ENCODE results near the gene NCBP2L. TPM values are rescaled to one million over a fixed set of nuclear protein-coding genes. Genes with fewer than 3 reads are reported as not detected.

NCBP2L gene
- polyA plus RNA-seq, 3 donors = not detected

DNA sequence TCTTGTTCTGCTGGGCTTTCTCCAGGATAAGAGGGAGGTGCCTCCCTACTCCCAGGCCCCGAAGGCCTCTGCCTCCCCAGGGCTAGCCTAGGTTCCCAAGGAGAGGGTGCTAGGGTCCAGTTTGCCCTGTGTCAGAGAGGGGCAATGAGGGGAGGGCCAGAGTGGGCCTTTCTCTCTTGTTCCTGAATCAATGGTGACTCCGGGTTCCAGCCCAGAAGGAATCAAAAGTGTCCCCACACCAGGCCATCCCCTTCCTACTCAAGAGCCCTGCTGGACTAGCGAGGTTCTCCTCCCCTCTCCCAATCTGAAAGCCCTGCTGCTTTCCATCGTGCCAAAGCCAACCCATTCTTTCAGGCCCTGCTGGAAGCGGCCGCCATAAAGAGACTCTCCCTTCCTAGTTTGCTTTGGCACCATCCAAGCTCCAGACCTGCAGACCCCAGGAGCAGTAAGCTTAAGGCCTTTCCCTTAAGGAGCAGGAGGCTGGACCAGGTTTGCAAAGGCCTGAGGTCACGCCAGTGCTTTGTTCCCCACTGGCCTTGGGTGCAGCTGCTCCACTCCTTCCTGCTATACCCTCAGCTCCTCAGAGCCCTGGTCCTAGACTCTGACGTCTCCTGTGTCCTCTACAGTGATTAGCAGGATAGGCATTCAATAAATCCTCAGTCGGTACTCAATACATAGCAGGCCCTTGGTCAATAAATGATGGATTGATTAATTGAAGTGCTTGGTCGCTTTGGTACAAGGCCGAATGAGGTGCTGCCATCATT is 12.5 kb upstream of the NCBP2L start:
- no peak for DNase-seq
- TF ChIP-seq, protein P1, sequence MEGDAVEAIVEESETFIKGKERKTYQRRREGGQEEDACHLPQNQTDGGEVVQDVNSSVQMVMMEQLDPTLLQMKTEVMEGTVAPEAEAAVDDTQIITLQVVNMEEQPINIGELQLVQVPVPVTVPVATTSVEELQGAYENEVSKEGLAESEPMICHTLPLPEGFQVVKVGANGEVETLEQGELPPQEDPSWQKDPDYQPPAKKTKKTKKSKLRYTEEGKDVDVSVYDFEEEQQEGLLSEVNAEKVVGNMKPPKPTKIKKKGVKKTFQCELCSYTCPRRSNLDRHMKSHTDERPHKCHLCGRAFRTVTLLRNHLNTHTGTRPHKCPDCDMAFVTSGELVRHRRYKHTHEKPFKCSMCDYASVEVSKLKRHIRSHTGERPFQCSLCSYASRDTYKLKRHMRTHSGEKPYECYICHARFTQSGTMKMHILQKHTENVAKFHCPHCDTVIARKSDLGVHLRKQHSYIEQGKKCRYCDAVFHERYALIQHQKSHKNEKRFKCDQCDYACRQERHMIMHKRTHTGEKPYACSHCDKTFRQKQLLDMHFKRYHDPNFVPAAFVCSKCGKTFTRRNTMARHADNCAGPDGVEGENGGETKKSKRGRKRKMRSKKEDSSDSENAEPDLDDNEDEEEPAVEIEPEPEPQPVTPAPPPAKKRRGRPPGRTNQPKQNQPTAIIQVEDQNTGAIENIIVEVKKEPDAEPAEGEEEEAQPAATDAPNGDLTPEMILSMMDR (IDR thresholded peaks at IDR 0.05) = no peak
- no peaks in the 10 kb centered on the region for H3K4me1 ChIP-seq (ENCODE audit: control insufficient read depth in 1 of 2, insufficient read depth in 2 of 2, low read length in 2 of 2)
- H3K27me3 ChIP-seq (ENCODE audit: control insufficient read depth in 2 of 2, insufficient read depth in 2 of 2, low read length in 2 of 2) = peaks cover 0 to 2% of the 10 kb centered on the region in 2 donors
- intact Hi-C loops (cut with micrococcal nuclease) = no loop called here
- H3K9me3 ChIP-seq (replicated peaks in 1 of 2; ENCODE audit: control insufficient read depth in 1 of 2, insufficient read depth in 1 of 2, low read length in 2 of 2) = no peaks in the 10 kb centered on the region
- WGBS (ENCODE audit: insufficient coverage) = 94% methylated on average over 3 of the region's 11 CpGs
- H2AFZ ChIP-seq (ENCODE audit: insufficient read depth, low read depth, low read length, poor library complexity, severe bottlenecking) = no peak overlapping the region
- no peak overlapping the region for H3K4me3 ChIP-seq (replicated peaks in 1 of 3; ENCODE audit: low read depth in 2 of 3, low read length in 3 of 3)
- no peaks in the 10 kb centered on the region for H3K36me3 Mint-ChIP-seq
- no peak overlapping the region for H3K27ac Mint-ChIP-seq
- peaks cover 4 to 14% (median 4%) of the 10 kb centered on the region in 3 donors for H3K27me3 Mint-ChIP-seq (ENCODE audit: low read depth in 3 of 3)
- no peaks in the 10 kb centered on the region for H3K79me2 ChIP-seq (ENCODE audit: insufficient read depth, low read length)
- no peaks in the 10 kb centered on the region for H3K4me1 Mint-ChIP-seq
- no peaks in the 10 kb centered on the region for H3K36me3 ChIP-seq (replicated peaks in 1 of 2; ENCODE audit: control insufficient read depth in 1 of 2, insufficient read depth in 2 of 2, low read length in 2 of 2)
- H3K9me3 Mint-ChIP-seq = no peaks in the 10 kb centered on the region
- no peaks in the 10 kb centered on the region for H4K20me1 ChIP-seq (ENCODE audit: insufficient read depth, low read length)
- no peak overlapping the region for H3K4me3 Mint-ChIP-seq
- H3K27ac ChIP-seq (ENCODE audit: low read depth in 1 of 2, low read length in 2 of 2) = no peak overlapping the region
- no peak overlapping the region for H3K4me2 ChIP-seq (replicated peaks; ENCODE audit: extremely low read depth, low read length, poor library complexity, severe bottlenecking)
- H3K9ac ChIP-seq (ENCODE audit: insufficient read depth, low read length, poor library complexity, severe bottlenecking) = no peak overlapping the region

DNA sequence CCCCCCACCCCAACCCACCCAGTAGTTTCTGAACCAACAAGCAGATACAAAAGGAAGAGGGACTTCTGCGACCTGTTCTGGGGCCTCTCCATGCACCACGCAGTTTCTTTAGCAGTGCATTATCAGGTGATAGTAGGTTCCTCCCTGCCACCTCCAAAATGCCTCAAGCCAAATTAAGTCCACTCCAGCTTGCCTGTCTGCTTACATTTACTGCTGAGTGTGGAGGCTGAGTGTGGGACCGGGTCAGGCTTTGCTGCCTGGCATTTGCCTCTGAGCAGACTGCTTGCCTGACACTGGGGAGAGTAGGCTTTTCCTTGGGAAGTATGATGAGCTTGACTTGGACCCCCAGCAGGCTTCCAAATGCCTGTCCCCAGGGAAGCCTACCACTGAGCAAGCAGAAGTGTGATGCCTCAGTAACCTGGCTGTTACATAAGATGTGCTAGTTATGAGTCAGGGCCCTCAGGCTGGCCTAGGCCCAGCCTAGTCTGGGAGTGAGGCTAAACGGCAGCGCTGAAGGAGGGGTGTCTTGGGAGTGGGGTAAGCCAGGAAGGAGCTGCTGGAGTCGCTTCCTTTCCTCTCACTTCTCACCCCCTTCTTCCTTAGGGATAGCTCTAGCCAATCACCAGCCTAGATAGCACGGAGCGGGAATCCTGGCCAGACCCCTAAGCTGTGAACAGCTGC is 10.9 kb upstream of the NCBP2L start:
- intact Hi-C loops (cut with micrococcal nuclease) = no loop called here
- H3K27ac ChIP-seq (ENCODE audit: low read depth in 1 of 2, low read length in 2 of 2) = no peak overlapping the region
- H3K27me3 ChIP-seq (ENCODE audit: control insufficient read depth in 2 of 2, insufficient read depth in 2 of 2, low read length in 2 of 2) = peaks cover 0 to 2% of the 10 kb centered on the region in 2 donors
- Mint-ChIP-seq H3K4me3 (no peak overlapping the region), H3K36me3 (no peaks in the 10 kb centered on the region), H3K27ac (no peak overlapping the region), H3K27me3 (ENCODE audit: low read depth in 3 of 3) (peaks cover 2 to 16% (median 4%) of the 10 kb centered on the region in 3 donors), H3K4me1 (no peaks in the 10 kb centered on the region), H3K9me3 (no peaks in the 10 kb centered on the region)
- TF ChIP-seq, protein P1 (IDR thresholded peaks at IDR 0.05) = no peak
- H3K9me3 ChIP-seq (replicated peaks in 1 of 2; ENCODE audit: control insufficient read depth in 1 of 2, insufficient read depth in 1 of 2, low read length in 2 of 2) = no peaks in the 10 kb centered on the region
- no peaks in the 10 kb centered on the region for H3K79me2 ChIP-seq (ENCODE audit: insufficient read depth, low read length)
- no peaks in the 10 kb centered on the region for H3K4me1 ChIP-seq (ENCODE audit: control insufficient read depth in 1 of 2, insufficient read depth in 2 of 2, low read length in 2 of 2)
- no peak for DNase-seq
- WGBS (ENCODE audit: insufficient coverage) = no CpG with 5 or more reads among the region's 8 CpGs
- no peaks in the 10 kb centered on the region for H3K36me3 ChIP-seq (replicated peaks in 1 of 2; ENCODE audit: control insufficient read depth in 1 of 2, insufficient read depth in 2 of 2, low read length in 2 of 2)
- H3K4me3 ChIP-seq (replicated peaks in 1 of 3; ENCODE audit: low read depth in 2 of 3, low read length in 3 of 3) = no peak overlapping the region
- no peaks in the 10 kb centered on the region for H4K20me1 ChIP-seq (ENCODE audit: insufficient read depth, low read length)
- no peak overlapping the region for H2AFZ ChIP-seq (ENCODE audit: insufficient read depth, low read depth, low read length, poor library complexity, severe bottlenecking)
- no peak overlapping the region for H3K9ac ChIP-seq (ENCODE audit: insufficient read depth, low read length, poor library complexity, severe bottlenecking)
- no peak overlapping the region for H3K4me2 ChIP-seq (replicated peaks; ENCODE audit: extremely low read depth, low read length, poor library complexity, severe bottlenecking)

All from CD14-positive monocyte (primary cell).